ENCODE measurements around the gene BCL7A. TPM values are rescaled to one million over a fixed set of nuclear protein-coding genes. Genes with fewer than 3 reads are reported as not detected.

BCL7A gene
- total RNA-seq, 1 experiment from 2014 or later: 18.2 TPM

DNA sequence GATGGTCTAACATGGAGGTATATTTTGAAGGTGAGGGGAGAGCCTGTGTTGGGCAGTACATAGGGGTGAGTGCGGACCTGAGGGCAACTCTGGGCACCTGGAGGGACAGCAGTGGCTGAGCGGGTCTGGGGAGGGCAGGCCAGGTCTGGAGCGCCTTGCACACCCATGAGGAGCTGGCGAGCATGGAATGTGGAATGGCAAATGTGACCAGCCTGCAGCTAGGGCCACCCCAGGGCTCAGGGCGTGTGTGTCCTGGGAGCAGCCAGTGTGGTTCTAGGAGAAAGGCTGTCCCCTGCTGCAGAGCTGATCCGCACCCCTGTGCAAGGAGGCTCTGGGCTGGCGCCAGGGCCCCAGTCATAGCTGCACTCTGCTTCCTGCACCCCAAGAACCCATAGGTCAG is 24.5 kb downstream of the BCL7A start:
- no peak overlapping the region for H2BK15ac ChIP-seq (ENCODE audit: low read depth, low read length)
- no peak overlapping the region for H4K91ac ChIP-seq (ENCODE audit: insufficient read length, low read depth, low read length)
- no peaks in the 10 kb centered on the region for H3K79me2 ChIP-seq (ENCODE audit: insufficient read depth, low read length)
- H3K27me3 ChIP-seq (ENCODE audit: insufficient read depth, low read length): no peaks in the 10 kb centered on the region
- Mint-ChIP-seq H3K27ac (peak overlapping the region in 2 of 3 experiments; percentile 35 to 44; a peak in 2 of 7 replicates), H3K4me3 (no peak overlapping the region), H3K27me3 (ENCODE audit: low read depth) (no peaks in the 10 kb centered on the region), H3K9me3 (no peaks in the 10 kb centered on the region), H3K4me1 (no peaks in the 10 kb centered on the region; a peak in 1 of 4 replicates), H3K36me3 (ENCODE audit: insufficient read depth in 1 of 3, low read depth in 3 of 3) (peaks cover 10 to 60% (median 55%) of the 10 kb centered on the region in 3 experiments; a peak in 6 of 7 replicates)
- H2AK5ac ChIP-seq (ENCODE audit: insufficient read length, low read length): no peak overlapping the region
- no peak overlapping the region for H3K4ac ChIP-seq (ENCODE audit: low read depth, low read length)
- H3K23ac ChIP-seq (ENCODE audit: insufficient read length, low read depth, low read length): no peak overlapping the region
- H3K23me2 ChIP-seq (ENCODE audit: insufficient read length, low read depth, low read length, poor library complexity, severe bottlenecking): no peaks in the 10 kb centered on the region
- DNase-seq: no peak
- TF ChIP-seq, protein P1, sequence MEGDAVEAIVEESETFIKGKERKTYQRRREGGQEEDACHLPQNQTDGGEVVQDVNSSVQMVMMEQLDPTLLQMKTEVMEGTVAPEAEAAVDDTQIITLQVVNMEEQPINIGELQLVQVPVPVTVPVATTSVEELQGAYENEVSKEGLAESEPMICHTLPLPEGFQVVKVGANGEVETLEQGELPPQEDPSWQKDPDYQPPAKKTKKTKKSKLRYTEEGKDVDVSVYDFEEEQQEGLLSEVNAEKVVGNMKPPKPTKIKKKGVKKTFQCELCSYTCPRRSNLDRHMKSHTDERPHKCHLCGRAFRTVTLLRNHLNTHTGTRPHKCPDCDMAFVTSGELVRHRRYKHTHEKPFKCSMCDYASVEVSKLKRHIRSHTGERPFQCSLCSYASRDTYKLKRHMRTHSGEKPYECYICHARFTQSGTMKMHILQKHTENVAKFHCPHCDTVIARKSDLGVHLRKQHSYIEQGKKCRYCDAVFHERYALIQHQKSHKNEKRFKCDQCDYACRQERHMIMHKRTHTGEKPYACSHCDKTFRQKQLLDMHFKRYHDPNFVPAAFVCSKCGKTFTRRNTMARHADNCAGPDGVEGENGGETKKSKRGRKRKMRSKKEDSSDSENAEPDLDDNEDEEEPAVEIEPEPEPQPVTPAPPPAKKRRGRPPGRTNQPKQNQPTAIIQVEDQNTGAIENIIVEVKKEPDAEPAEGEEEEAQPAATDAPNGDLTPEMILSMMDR (conservative IDR thresholded peaks at IDR 0.05): no peak
- no peak overlapping the region for H3K27ac ChIP-seq (ENCODE audit: insufficient read length, low read depth, low read length)
- no peak overlapping the region for H3K56ac ChIP-seq (ENCODE audit: insufficient read length, low read depth, low read length)
- no peaks in the 10 kb centered on the region for H3K9me3 ChIP-seq (ENCODE audit: control insufficient read depth, low read depth, low read length)
- no peaks in the 10 kb centered on the region for H3K4me1 ChIP-seq (ENCODE audit: insufficient read depth, low read length)
- no peak overlapping the region for H3K14ac ChIP-seq (ENCODE audit: insufficient read depth, low read length)
- H2BK120ac ChIP-seq (ENCODE audit: low read depth, low read length, poor library complexity, severe bottlenecking): no peak overlapping the region
- no peak overlapping the region for H3T11ph ChIP-seq (ENCODE audit: low read length)
- H3K4me2 ChIP-seq (ENCODE audit: insufficient read depth, insufficient read length, low read length): no peak overlapping the region
- H3K9ac ChIP-seq (ENCODE audit: extremely low read depth, insufficient read length, low read length): no peak overlapping the region
- WGBS (ENCODE audit: extremely low coverage, insufficient read length, low lambda C conversion rate): no CpG with 5 or more reads among the region's 7 CpGs
- no peak overlapping the region for H4K8ac ChIP-seq (replicated peaks; ENCODE audit: insufficient read length, low read depth, low read length)
- no peak overlapping the region for H3K18ac ChIP-seq (ENCODE audit: insufficient read length, low read depth, low read length)
- no peak overlapping the region for H2BK12ac ChIP-seq (ENCODE audit: insufficient read length, low read depth, low read length)
- no peaks in the 10 kb centered on the region for H3K79me1 ChIP-seq (ENCODE audit: insufficient read depth, low read depth, low read length, poor library complexity, severe bottlenecking)
- no peak overlapping the region for H2BK5ac ChIP-seq (ENCODE audit: insufficient read length, low read length)
- H4K20me1 ChIP-seq (ENCODE audit: control insufficient read depth, insufficient read depth, insufficient read length): no peaks in the 10 kb centered on the region
- no peak overlapping the region for H2BK20ac ChIP-seq (ENCODE audit: low read depth, low read length, poor library complexity, severe bottlenecking)
- H2AFZ ChIP-seq (ENCODE audit: low read length): no peak overlapping the region
- no peak overlapping the region for H4K5ac ChIP-seq (ENCODE audit: insufficient read length, low read depth, low read length)

Measured in H9 (cell line).